ENCODE data around the gene PLN.

DNA sequence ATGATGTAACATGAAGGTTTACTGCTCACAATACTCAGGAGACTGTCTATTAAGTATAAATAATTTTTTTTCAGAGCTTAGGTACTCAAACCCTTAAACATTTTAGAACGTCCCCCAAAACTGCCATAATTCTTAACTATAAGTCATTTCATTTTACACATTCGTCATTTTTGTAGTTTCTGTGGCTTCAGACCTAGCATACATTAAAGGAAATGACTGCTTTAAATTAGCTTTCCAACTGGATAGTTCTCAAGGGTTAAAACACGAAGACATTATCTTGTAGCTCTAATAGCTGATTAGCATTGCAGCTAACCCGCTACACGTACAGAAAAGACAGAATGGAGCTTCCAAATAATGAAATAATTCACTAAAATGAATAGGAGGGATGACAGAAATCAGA lies 24.9 kb upstream of the PLN start:
- TF ChIP-seq, protein P1, sequence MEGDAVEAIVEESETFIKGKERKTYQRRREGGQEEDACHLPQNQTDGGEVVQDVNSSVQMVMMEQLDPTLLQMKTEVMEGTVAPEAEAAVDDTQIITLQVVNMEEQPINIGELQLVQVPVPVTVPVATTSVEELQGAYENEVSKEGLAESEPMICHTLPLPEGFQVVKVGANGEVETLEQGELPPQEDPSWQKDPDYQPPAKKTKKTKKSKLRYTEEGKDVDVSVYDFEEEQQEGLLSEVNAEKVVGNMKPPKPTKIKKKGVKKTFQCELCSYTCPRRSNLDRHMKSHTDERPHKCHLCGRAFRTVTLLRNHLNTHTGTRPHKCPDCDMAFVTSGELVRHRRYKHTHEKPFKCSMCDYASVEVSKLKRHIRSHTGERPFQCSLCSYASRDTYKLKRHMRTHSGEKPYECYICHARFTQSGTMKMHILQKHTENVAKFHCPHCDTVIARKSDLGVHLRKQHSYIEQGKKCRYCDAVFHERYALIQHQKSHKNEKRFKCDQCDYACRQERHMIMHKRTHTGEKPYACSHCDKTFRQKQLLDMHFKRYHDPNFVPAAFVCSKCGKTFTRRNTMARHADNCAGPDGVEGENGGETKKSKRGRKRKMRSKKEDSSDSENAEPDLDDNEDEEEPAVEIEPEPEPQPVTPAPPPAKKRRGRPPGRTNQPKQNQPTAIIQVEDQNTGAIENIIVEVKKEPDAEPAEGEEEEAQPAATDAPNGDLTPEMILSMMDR (IDR thresholded peaks at IDR 0.05): no peak
- no peak for TF ChIP-seq POLR2A (IDR thresholded peaks at IDR 0.05)
